DLD1 (cell line): ENCODE data around the gene TMEM132A.
"Not testable (repeated sequence)": the region's sequence is repeated elsewhere in the genome, so short reads cannot be mapped to it uniquely, and the experiment has no call there.

Experiments used
- in situ Hi-C: cut with HindIII; loops from 2 replicates; pipeline ENCODE4 v1.10.0; 2017; ENCODE audit warnings: low sequenced_read_pairs

TMEM132A gene

GRCh38 chr11:60902625-60903024, 21.6 kb upstream of the TMEM132A start:
- in situ Hi-C loops, result no loop called here

- in situ Hi-C loops, result no loop called here
Measured at GRCh38 chr11:60905047-60905446, 19.2 kb upstream of the TMEM132A start.

- in situ Hi-C loops, result no loop called here
Measured at GRCh38 chr11:60905551-60906113, 18.6 kb upstream of the TMEM132A start.

- in situ Hi-C loops, result no loop called here
Measured at GRCh38 chr11:60906132-60906972, 17.9 kb upstream of the TMEM132A start, which contains the start of gene PRPF19. TSS of gene PRPF19 (minus strand) at chr11:60906585. CDS start at chr11:60906382, 203 bp downstream.

GRCh38 chr11:60908803-60909202, 15.5 kb upstream of the TMEM132A start:
- in situ Hi-C loops, result no loop called here

GRCh38 chr11:60909680-60910280, 14.5 kb upstream of the TMEM132A start:
- in situ Hi-C loops, result not testable (repeated sequence)

- in situ Hi-C loops, result no loop called here
Measured at GRCh38 chr11:60910281-60910687, 14.0 kb upstream of the TMEM132A start.

DNA sequence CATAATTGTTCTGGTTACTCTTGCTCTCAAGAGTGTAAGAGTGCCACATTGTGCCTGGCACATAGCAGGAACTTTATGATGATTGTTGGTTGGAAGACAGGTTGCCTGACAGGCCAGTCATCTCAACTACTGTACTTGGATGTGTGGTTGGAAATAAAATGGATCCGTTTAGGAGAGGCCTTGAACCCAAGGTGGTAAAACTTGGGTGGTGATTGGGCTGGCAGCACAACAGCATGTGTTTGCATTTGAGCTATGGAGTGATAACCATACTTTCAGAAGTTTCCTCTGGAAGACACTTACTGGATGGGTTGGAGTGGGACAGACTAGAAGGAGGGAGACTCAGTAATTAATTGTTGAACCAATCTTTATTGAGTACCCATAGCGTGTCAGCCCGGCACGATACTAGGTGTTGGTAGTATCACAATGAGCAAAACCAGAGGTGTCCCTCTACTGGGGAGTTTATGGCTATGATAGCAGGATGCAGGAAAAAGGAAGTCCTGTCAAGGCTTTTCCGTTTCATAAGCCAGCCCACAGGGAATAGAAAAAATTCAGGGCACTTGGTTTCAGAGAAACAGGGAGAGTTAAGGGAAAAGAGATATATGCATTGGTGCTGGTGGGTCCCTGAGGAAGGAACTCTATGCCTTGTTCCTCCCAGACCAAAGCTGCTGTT, 13.4 kb upstream of the TMEM132A start:
- in situ Hi-C loops, result no loop called here

DNA sequence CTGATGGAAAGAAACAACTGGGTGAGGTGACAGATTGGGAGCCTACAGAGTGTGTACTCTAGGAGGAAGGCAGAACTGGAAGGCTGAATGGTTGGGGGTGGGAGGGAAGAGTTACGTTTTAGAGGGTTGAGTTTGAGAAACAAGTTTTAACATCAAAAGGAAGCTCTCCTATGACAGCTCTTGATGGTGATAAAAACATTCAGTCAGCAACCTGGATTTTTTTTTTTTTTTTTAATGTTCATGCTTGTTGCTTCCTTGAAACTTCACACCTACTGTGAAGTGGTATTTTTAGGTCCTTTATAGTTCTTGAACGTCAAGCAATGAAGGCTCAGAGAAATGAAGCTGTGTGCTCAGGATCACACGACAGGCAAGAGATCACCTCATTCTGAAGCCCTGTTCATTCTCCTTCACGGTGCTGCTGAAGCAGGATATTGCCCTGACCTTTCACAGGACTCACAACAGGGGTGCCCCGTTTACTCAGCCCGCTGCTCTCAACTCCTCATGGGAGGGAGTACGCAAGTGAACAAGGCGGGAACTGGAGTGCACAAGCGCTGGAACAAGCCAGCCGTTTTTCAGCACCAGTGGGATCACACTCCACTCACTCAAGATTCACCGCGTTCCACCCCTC, 11.9 kb upstream of the TMEM132A start:
- in situ Hi-C loops, result no loop called here

DNA sequence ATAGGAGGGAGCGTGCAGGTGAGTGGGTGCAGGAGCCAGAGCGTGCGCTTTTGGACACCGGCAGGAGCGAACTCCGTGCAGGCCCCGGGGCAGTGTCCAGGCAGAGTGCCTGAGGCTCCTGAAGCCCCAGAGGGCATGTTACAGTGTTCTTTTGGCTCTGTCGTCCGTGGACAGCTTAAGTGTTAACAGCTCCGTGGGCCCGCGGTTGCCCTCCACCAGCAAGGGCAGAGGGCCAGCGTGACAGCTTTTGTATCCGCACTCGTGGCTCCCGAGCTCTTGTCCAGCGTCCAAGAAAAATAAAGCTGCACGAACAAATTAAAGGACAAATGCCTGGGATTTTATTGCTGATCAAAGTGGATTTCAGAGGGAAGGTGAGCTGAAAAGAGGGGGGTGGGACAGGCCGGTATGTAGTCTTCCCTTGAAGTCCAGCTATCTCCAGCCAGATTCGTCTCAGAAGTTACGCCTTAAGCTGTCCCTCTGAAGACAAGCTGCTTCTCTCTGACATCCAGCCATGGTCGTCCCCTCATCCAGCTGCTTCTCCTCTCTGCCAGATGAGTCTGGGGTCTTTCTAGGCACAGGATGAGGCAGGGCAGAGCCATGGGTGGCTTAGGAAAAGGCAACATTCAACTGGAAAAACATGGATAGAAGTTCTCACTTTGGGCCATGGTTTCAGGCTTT, 11.3 kb upstream of the TMEM132A start:
- in situ Hi-C loops, result no loop called here

DNA sequence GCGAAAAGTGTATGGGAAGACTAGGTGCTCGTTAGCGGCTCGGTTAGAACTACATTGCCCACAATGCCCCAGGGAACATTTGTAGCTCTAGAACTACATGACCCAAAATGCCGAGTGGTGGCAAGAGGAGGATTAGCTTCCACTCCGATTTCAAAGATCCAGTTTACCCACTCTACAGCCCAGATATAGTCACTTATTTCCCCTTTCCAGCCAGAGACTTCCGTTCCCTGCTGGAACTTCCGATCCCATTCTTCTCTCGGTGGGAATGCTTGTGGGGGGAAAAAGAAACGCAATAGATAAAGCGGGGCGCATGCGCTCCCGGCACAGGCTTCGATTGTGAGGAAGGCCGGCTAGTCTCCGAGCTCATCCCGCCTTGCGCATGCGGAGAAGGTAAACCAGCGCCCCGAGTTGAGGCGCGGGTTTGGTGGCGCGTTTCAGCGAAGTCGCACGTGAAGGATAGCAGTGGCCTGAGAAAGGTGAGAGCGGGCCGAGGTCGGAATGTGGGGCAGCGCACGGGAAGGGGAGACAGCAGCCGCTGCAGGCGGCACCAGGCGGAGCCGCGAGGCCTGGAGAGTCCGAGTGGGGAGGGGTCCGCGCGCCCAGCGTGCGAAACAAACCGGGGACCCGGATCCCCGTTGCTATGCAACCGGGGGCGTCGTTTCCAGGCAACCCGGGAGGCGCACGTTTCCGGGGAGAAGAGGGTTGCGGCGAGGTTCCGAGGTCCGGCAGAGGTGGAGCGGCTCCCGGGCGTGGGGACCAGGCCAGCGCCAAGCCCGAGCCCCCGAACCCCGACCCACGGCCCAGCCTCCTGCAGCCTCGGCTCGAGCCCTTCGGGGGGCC, 10.2 kb upstream of the TMEM132A start, which contains the start of gene TMEM109:
TMEM109 (plus strand) TSS at position 366 of the 840 bp plus-strand sequence. CDS start 5,536 bp downstream, outside the sequence.
- in situ Hi-C loops, result no loop called here

DNA sequence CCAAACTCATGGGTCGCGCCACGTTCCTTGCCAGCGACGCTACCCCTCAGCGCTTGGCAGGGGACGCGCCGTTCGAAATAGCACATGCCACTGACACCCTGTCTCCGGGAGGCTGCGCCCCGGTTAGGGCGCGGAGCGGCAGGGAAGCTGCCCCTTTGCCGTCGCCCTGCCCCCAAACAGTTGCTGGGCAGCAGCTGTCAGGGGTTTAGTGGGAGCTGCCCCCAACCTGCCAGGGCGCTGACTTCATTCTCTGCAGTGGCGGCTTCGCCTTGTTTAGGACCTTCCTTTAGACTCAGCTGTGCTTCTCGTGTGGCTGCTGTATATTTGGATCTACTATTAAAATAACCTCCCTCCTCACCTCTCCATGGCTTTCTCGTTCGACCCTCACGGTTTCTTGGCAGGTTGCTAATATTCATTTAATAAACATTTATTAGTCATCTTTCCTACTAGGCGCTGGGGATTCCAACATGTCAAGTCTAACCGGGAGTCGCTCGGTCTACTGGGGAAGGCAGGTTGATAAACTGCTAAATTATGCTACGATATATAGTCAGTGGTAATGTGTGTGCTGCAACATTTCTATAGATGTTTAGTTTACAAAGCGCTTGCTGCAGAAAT, 9.5 kb upstream of the TMEM132A start:
- in situ Hi-C loops, result no loop called here

GRCh38 chr11:60915248-60915914, 8.9 kb upstream of the TMEM132A start:
- in situ Hi-C loops, result no loop called here

GRCh38 chr11:60916669-60917206, 7.5 kb upstream of the TMEM132A start:
- in situ Hi-C loops, result no loop called here

- in situ Hi-C loops, result no loop called here
Measured at GRCh38 chr11:60917267-60917666, 7.0 kb upstream of the TMEM132A start.

DNA sequence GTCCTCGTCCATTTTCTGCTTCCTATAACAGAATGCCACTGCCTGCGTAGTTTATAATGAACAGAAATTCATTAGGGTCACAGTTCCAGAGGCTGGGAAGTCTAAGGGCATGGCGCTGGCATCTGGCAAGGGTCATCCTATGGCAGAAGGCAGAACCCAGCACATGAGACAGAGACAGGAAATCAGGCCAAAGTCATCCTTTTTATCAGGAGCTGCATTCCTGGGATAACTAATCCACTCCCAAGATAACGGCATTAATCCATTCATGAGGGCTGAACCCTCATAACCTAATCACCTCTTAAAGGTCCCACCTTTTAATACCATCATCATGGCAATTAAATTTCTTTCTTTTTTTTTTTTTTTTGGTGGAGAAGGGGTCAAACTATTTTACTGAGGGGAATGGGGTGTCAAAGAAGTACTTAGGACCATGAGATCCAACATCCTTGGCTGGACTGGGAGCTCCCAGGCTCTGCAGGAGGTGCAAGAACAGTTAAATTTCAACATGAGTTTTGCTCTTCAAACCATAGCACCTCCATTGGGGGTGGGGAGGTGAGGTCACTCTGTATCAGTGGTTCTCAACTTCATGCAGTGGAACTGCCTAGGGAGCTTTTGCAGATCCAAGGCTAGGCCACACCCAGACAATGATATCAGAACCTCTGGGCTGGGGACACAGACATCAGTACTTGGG, 5.9 kb upstream of the TMEM132A start:
- in situ Hi-C loops, result no loop called here

DNA sequence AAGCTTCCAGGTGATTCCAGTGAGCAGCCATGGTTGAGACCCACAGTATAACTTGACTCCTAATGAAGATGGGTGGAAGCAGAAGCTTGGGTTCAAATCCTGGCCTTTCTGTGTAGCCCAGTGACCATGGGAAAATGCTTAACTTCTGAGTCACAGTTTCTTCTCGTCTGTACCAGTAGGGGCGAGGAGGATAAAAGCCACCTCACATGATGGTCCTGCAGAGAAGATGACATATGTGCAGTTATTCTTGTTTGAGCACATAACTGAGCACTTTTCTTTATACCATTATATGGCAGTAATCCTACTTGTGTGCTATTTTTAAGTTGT, 5.4 kb upstream of the TMEM132A start:
- in situ Hi-C loops, result no loop called here

GRCh38 chr11:60919320-60919719, 4.9 kb upstream of the TMEM132A start:
- in situ Hi-C loops, result no loop called here
